ENCODE measurements around the gene KCNA10.

- TF ChIP-seq CTCF (IDR thresholded peaks at IDR 0.05; ENCODE audit: low read depth, low read length, poor library complexity, severe bottlenecking) (no peak), EZH2phosphoT487 (IDR thresholded peaks at IDR 0.05; ENCODE audit: borderline replicate concordance, low read length) (no peak)
Measured at GRCh38 chr1:110505596-110505995, 13.4 kb downstream of the KCNA10 start.

Data from DOHH2 (cell line).